Caco-2 (cell line): ENCODE measurements around the gene SLC1A7. TPM values are rescaled to one million over a fixed set of nuclear protein-coding genes. Genes with fewer than 3 reads are reported as not detected.
A peak's percentile ranks its signal among the peaks of the same experiment; 100 is the strongest.

Source experiments
- BruUV-seq: library from RNA; stranded (reverse); fragments of 400-500 nt; replicated peaks from 2 replicates; lab custom pipeline; 2021; lab: Mats Ljungman, UMichigan
- CTCF ChIA-PET: fragments of 300-600 bp; sonication (Branson Sonifier 250); formaldehyde crosslinking; loops from one replicate; lab custom pipeline; 2022; ENCODE audit warnings: antibody characterized with exemption; lab: Charles Lee
- POLR2A ChIA-PET: fragments of 300-600 bp; sonication (Branson Sonifier 250); formaldehyde crosslinking; loops from one replicate; lab custom pipeline; 2022; ENCODE audit warnings: antibody characterized with exemption; lab: Charles Lee
- DNase-seq, 2 experiments: peaks; one replicate each; pipeline versions ENCODE4 v3.0.0 to v3.0.0-alpha.2; 2020 to 2022
- H3K27me3 ChIP-seq: replicated peaks from 2 replicates; pipeline ENCODE4 v1.6.0; 2011; ENCODE audit warnings: low read length; ENCODE audit not compliant: control insufficient read depth, insufficient read depth
- H3K36me3 ChIP-seq: 2 replicates; pipeline ENCODE4 v1.5.1; 2011; ENCODE audit warnings: low read length; ENCODE audit not compliant: control insufficient read depth, insufficient read depth
- H3K4me1 ChIP-seq: fragments of 250-450 bp; sonication (Bioruptor Pico); 2 replicates; pipeline ENCODE4 v1.5.1; 2020; ENCODE audit warnings: mild to moderate bottlenecking
- H3K4me3 ChIP-seq: 2 replicates; pipeline ENCODE4 v1.5.1; 2011; ENCODE audit warnings: low read depth, mild to moderate bottlenecking, control low read depth, low read length
- H3K9me3 ChIP-seq: fragments of 250-450 bp; sonication (Bioruptor Pico); 2 replicates; pipeline ENCODE4 v1.5.1; 2020; ENCODE audit warnings: mild to moderate bottlenecking, moderate library complexity
- H3K27ac Mint-ChIP-seq: one replicate; pipeline ENCODE4 v1.8.0; 2022; ENCODE audit warnings: mixed read lengths; ENCODE audit not compliant: unreplicated experiment
- H3K27me3 Mint-ChIP-seq: one replicate; pipeline ENCODE4 v1.8.0; 2022; ENCODE audit warnings: mixed read lengths; ENCODE audit not compliant: insufficient read depth, unreplicated experiment
- H3K36me3 Mint-ChIP-seq: one replicate; pipeline ENCODE4 v1.8.0; 2022; ENCODE audit warnings: mild to moderate bottlenecking, mixed read lengths; ENCODE audit not compliant: insufficient read depth, unreplicated experiment
- H3K4me1 Mint-ChIP-seq: one replicate; pipeline ENCODE4 v1.8.0; 2022; ENCODE audit warnings: low read depth, mixed read lengths; ENCODE audit not compliant: unreplicated experiment
- H3K4me3 Mint-ChIP-seq: one replicate; pipeline ENCODE4 v1.8.0; 2022; ENCODE audit warnings: mild to moderate bottlenecking, moderate library complexity, mixed read lengths; ENCODE audit not compliant: unreplicated experiment
- H3K9me3 Mint-ChIP-seq: one replicate; pipeline ENCODE4 v1.8.0; 2022; ENCODE audit warnings: mixed read lengths; ENCODE audit not compliant: unreplicated experiment
- CTCF ChIP-seq, 2 experiments: fragments of 200-600 bp in 1 of 2; IDR thresholded peaks; 1 replicate in 1 of 2; 2 replicates in 1 of 2; pipeline versions ENCODE4 v1.5.1 to v1.8.0; 2011 to 2022; ENCODE audit warnings: antibody characterized with exemption in 1 of 2, control low read depth in 1 of 2, inconsistent platforms in 1 of 2, low read depth in 1 of 2, low read length in 1 of 2, mild to moderate bottlenecking in 1 of 2, moderate library complexity in 1 of 2; ENCODE audit not compliant: insufficient read depth in 1 of 2, severe bottlenecking in 1 of 2, unreplicated experiment in 1 of 2
- intact Hi-C: fragments of 100-400 bp; cut with micrococcal nuclease; formaldehyde crosslinking; loops from one replicate; pipeline ENCODE4 v1.10.0; 2022; ENCODE audit not compliant: unreplicated experiment
- total RNA-seq: library from RNA; stranded (reverse); gene quantifications from 2 replicates; pipeline ENCODE4 v1.2.3, GENCODE V29; 2022

SLC1A7 gene
- total RNA-seq, 1 experiment from 2014 or later: not detected

- no peak for TF ChIP-seq CTCF (IDR thresholded peaks at IDR 0.05; ENCODE audit: insufficient read depth in 1 of 2, low read depth in 1 of 2, low read length in 1 of 2, severe bottlenecking in 1 of 2, unreplicated experiment in 1 of 2)
- Mint-ChIP-seq H3K9me3 (no peaks in the 10 kb centered on the region), H3K4me1 (peaks cover 26% of the 10 kb centered on the region), H3K4me3 (no peak overlapping the region), H3K27ac (peak overlapping the region; percentile 78), H3K36me3 (no peaks in the 10 kb centered on the region), H3K27me3 (peaks cover 8% of the 10 kb centered on the region)
- Histone ChIP-seq H3K36me3 (no peaks in the 10 kb centered on the region), H3K4me3 (no peak overlapping the region), H3K27me3 (no peaks in the 10 kb centered on the region), H3K9me3 (0 out of 2 replicates have a peak, but pooled peaks cover 3% of the 10 kb centered on the region), H3K4me1 (peaks cover 29% of the 10 kb centered on the region)
- CTCF ChIA-PET: interaction anchor here (0.7 kb wide), 1 partner anchor 64 kb away, joined by 7 read pairs; no protein-coding TSS in a partner anchor
- no peak for DNase-seq
- POLR2A ChIA-PET: no interaction called here
- no TSS peak for BruUV-seq
- intact Hi-C loops: no loop called here
These were observed 31.9 kb downstream of the SLC1A7 start for GRCh38 chr1:53110370-53111072.

GRCh38 chr1:53108646-53109580, 33.5 kb downstream of the SLC1A7 start:
- peak overlapping the region; percentile 47 for H3K27ac Mint-ChIP-seq
- intact Hi-C loops: no loop called here
- Histone ChIP-seq H3K36me3 (no peaks in the 10 kb centered on the region), H3K4me3 (no peak overlapping the region), H3K4me1 (peaks cover 24% of the 10 kb centered on the region), H3K27me3 (no peaks in the 10 kb centered on the region), H3K9me3 (0 out of 2 replicates have a peak, but pooled peaks cover 3% of the 10 kb centered on the region)
- no peak for DNase-seq
- no TSS peak for BruUV-seq
- peaks cover 26% of the 10 kb centered on the region for H3K4me1 Mint-ChIP-seq
- ChIA-PET POLR2A (no interaction called here), CTCF (interaction anchor here (0.6 kb wide), 1 partner anchor 12 kb away, joined by 3 read pairs; no protein-coding TSS in a partner anchor)
- H3K27me3 Mint-ChIP-seq: peaks cover 8% of the 10 kb centered on the region
- no peaks in the 10 kb centered on the region for H3K36me3 Mint-ChIP-seq
- TF ChIP-seq CTCF (IDR thresholded peaks at IDR 0.05; ENCODE audit: insufficient read depth in 1 of 2, low read depth in 1 of 2, low read length in 1 of 2, severe bottlenecking in 1 of 2, unreplicated experiment in 1 of 2): no peak
- H3K4me3 Mint-ChIP-seq: no peak overlapping the region
- H3K9me3 Mint-ChIP-seq: no peaks in the 10 kb centered on the region
